ENCODE results near the gene AOPEP. TPM values are rescaled to one million over a fixed set of nuclear protein-coding genes. Genes with fewer than 3 reads are reported as not detected.

Gene AOPEP
- total RNA-seq, 1 experiment from 2014 or later, result 15.0 TPM

DNA sequence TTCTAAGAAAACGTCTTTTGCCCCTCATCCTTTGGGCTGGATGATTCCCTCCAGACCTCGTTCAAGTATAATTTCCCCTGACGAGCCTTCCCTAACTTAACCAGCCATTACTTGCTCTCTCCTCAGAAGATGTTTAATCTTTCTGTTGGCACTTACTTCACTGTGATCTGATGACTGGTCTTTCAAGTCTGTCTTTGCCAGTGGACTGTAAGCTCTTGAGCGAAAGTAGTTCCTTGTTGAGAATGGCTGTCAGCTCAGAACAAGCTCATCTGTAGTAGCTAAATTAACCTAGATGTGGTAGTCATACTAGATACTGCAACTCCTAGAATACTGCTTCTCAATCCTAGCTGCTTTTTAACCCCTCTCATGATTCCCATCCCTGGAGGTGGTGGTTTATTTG is 125.0 kb downstream of the AOPEP start:
- Mint-ChIP-seq H3K27ac (no peak overlapping the region), H3K4me3 (no peak overlapping the region), H3K9me3 (no peaks in the 10 kb centered on the region), H3K4me1 (peaks cover 0 to 8% of the 10 kb centered on the region in 2 experiments; a peak in 2 of 4 replicates), H3K36me3 (ENCODE audit: insufficient read depth in 1 of 3, low read depth in 3 of 3) (no peaks in the 10 kb centered on the region), H3K27me3 (ENCODE audit: low read depth) (no peaks in the 10 kb centered on the region)
- Histone ChIP-seq H3K18ac (ENCODE audit: insufficient read length, low read depth, low read length) (no peak overlapping the region), H2BK120ac (ENCODE audit: low read depth, low read length, poor library complexity, severe bottlenecking) (no peak overlapping the region), H3K56ac (ENCODE audit: insufficient read length, low read depth, low read length) (no peak overlapping the region), H3T11ph (ENCODE audit: low read length) (no peak overlapping the region), H3K27ac (ENCODE audit: insufficient read length, low read depth, low read length) (no peak overlapping the region), H3K4me1 (ENCODE audit: insufficient read depth, low read length) (no peaks in the 10 kb centered on the region), H2AFZ (ENCODE audit: low read length) (no peak overlapping the region), H3K23me2 (ENCODE audit: insufficient read length, low read depth, low read length, poor library complexity, severe bottlenecking) (no peaks in the 10 kb centered on the region), H2BK12ac (ENCODE audit: insufficient read length, low read depth, low read length) (no peak overlapping the region), H3K4ac (ENCODE audit: low read depth, low read length) (no peak overlapping the region), H2BK20ac (ENCODE audit: low read depth, low read length, poor library complexity, severe bottlenecking) (no peak overlapping the region), H3K79me2 (ENCODE audit: insufficient read depth, low read length) (no peaks in the 10 kb centered on the region), H3K14ac (ENCODE audit: insufficient read depth, low read length) (no peak overlapping the region), H3K27me3 (ENCODE audit: insufficient read depth, low read length) (no peaks in the 10 kb centered on the region), H4K5ac (ENCODE audit: insufficient read length, low read depth, low read length) (no peak overlapping the region), H3K9me3 (ENCODE audit: control insufficient read depth, low read depth, low read length) (no peaks in the 10 kb centered on the region), H3K9ac (ENCODE audit: extremely low read depth, insufficient read length, low read length) (no peak overlapping the region), H3K79me1 (ENCODE audit: insufficient read depth, low read depth, low read length, poor library complexity, severe bottlenecking) (no peaks in the 10 kb centered on the region), H3K23ac (ENCODE audit: insufficient read length, low read depth, low read length) (no peak overlapping the region), H4K20me1 (ENCODE audit: control insufficient read depth, insufficient read depth, insufficient read length) (no peaks in the 10 kb centered on the region), H2BK5ac (ENCODE audit: insufficient read length, low read length) (no peak overlapping the region), H4K8ac (replicated peaks; ENCODE audit: insufficient read length, low read depth, low read length) (no peak overlapping the region), H2BK15ac (ENCODE audit: low read depth, low read length) (no peak overlapping the region), H4K91ac (ENCODE audit: insufficient read length, low read depth, low read length) (no peak overlapping the region), H2AK5ac (ENCODE audit: insufficient read length, low read length) (no peak overlapping the region), H3K4me2 (ENCODE audit: insufficient read depth, insufficient read length, low read length) (no peak overlapping the region)
- TF ChIP-seq CTCF (conservative IDR thresholded peaks at IDR 0.05), result no peak
- DNase-seq, result no peak
- WGBS (ENCODE audit: extremely low coverage, insufficient read length, low lambda C conversion rate), result no CpG with 5 or more reads among the region's 4 CpGs
